Neural progenitor cell (in vitro differentiated cells): ENCODE measurements around the gene PTCH1.

Experiments used
- CTCF ChIP-seq: fragments of 200-600 bp; sonication (generic); IDR thresholded peaks from 2 replicates; pipeline ENCODE4 v1.5.1; 2017; ENCODE audit warnings: antibody characterized with exemption, mild to moderate bottlenecking
- EZH2 ChIP-seq: fragments of 200-600 bp; sonication (generic); IDR thresholded peaks from 2 replicates; pipeline ENCODE4 v1.6.1; 2017; ENCODE audit warnings: antibody characterized with exemption, mild to moderate bottlenecking, moderate library complexity
- EZH2phosphoT487 ChIP-seq: fragments of 200-600 bp; sonication (generic); IDR thresholded peaks from 2 replicates; pipeline ENCODE4 v1.6.1; 2017; ENCODE audit warnings: antibody characterized with exemption

- TF ChIP-seq CTCF (no peak), EZH2phosphoT487 (no peak), EZH2 (no peak)
Observed at GRCh38 chr9:95551406-95551805, 34.6 kb upstream of the PTCH1 start.
